GM12874 (cell line): Measurements from ENCODE around the gene GPSM1.

ENCODE experiments used
- TF ChIP-seq, protein P1 (sequence below): IDR thresholded peaks from 2 replicates; pipeline ENCODE4 v1.5.1; 2011; ENCODE audit warnings: low read depth, mild to moderate bottlenecking, control low read depth, low read length, moderate library complexity; ENCODE audit not compliant: insufficient read depth

Gene GPSM1

DNA sequence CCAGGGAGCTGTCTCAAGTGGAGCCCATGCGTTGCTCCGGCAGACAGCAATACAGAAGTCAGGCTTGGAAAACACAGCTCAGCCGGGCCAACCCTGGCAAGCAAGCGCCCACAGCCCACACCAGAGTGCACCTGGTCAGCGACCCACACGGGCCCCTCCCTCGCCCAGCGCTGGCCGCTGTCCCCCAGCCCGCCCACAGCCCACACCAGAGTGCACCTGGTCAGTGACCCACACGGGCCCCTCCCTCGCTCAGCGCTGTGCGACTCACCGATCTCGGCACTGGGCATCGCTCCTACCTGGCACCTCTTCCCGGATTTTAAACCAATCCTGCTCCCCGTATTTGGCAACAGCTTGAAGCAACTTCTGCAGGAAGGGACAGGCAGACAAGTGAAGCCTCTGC, 59.9 kb downstream of the GPSM1 start:
- TF ChIP-seq, protein P1, sequence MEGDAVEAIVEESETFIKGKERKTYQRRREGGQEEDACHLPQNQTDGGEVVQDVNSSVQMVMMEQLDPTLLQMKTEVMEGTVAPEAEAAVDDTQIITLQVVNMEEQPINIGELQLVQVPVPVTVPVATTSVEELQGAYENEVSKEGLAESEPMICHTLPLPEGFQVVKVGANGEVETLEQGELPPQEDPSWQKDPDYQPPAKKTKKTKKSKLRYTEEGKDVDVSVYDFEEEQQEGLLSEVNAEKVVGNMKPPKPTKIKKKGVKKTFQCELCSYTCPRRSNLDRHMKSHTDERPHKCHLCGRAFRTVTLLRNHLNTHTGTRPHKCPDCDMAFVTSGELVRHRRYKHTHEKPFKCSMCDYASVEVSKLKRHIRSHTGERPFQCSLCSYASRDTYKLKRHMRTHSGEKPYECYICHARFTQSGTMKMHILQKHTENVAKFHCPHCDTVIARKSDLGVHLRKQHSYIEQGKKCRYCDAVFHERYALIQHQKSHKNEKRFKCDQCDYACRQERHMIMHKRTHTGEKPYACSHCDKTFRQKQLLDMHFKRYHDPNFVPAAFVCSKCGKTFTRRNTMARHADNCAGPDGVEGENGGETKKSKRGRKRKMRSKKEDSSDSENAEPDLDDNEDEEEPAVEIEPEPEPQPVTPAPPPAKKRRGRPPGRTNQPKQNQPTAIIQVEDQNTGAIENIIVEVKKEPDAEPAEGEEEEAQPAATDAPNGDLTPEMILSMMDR, result no peak

DNA sequence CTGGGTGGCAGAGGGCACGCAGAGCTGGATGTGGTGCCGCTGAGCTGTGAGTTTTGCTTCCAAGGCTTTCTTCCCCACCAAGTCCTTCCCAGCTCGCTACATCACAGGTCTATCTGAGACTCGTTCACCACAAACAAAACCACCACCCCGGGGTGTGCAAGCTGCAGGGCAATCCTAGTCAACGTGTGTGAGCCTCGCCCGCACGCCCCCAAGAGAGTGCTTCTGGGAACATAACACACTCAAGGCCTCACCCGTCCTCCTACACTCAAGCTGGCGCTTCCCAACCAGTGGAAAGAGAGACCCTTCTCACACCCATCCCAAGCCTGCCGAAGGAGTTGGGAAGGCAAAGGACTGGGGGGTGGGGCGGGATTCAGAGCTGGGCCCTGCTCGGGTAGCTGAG, 62.1 kb downstream of the GPSM1 start:
- TF ChIP-seq, protein P1, result no peak

DNA sequence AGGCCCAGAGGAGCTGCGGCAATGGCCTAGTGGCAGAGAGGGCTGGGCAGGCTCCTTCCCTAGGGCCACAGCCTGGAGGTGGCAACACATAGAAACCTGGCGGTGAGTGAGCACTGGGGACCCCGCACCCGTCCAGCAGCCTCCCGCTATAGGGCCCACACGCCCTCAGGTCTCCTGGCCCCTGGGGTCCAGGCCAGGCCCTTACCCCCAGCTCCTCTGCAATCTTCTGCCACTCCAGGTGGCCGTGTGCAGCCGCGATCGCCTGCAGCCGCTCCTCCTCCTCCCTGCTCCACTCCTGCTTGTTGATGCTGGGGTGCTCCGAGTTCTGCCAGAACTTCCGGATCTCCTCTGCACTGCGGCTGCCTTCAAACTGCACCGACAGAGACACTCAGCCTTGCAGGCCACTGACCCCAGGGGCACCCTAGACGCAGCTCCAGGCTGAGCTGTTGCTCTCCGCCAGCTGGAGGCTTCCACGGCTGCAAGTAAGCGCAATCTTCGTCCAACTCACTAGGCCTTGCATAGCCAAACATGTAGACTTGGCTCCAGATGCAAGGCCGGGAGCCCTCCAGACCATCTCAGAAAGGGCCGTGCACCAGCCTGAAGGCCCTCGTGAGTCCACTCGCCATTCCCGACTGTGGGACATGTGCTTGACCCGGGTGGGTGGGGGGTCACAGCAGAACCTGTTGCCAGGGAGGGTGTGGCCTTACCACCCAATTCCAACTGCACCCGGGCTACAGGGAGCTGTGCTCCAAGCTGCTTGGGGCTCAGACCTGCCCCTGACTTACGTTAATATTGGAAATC, 64.6 kb downstream of the GPSM1 start:
- TF ChIP-seq, protein P1, result no peak

DNA sequence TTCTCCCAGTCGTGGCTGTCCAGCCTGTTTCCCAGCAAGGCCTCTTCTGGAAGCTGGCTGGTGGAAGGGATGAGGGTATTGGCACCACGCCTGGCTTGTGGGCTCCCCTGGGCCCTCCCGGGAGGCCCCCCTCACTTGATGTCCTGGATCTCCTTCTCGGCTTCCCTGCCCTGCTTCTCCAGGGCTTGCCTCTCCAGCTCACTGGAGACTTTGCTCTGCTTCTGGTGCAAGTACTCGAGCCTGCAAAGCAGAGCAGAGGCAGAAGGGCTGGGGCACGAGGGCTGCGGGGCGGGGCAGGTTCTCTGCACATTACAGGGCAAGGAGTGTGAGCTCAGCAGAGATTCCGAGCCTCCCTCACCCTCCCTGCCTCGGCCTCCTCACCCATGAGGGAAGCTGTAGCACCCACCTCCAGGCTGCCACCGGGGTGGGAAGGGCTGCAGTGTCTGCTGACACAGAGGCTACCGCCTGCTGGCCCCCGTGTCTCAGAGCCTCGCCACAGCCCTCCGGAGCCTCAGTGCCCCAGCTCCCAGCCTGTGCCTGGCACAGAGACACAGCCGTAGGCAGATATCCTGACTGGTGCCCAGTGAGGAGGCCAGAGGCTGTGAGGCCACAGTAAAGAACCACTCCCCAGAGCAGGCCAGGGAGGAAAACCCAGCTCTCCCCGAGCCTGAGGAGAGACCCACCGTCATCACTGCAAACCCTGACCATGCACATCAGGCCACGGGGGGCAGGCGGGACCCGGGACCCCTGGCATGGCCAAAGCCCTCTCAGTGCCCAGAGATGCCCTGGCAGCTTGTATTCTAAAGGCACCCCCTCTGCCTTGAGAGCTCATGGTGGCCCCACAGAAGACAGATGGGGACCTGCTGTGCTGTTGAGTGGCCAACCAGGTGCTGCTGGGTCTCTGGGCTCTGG, 65.5 kb downstream of the GPSM1 start:
- TF ChIP-seq, protein P1, result no peak

DNA sequence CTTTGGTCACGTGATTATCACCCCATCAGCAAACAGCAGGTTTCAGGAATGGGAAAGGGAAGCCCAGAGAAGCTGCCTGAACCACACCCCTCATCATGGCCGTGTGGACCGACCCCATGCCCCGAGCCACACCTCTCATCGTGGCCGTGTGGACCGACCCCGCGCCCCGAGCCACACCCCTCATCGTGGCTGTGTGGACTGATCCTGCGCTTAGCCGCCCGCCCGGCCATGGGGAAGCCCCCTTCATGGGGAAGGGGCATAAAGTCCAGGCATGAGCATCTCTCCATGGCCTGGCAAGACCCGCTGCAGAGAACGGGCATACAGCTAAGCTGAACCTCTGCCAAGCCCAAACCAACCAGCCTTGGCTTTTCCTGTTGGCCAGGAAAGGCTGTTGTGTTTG, 66.2 kb downstream of the GPSM1 start:
- TF ChIP-seq, protein P1, result no peak

DNA sequence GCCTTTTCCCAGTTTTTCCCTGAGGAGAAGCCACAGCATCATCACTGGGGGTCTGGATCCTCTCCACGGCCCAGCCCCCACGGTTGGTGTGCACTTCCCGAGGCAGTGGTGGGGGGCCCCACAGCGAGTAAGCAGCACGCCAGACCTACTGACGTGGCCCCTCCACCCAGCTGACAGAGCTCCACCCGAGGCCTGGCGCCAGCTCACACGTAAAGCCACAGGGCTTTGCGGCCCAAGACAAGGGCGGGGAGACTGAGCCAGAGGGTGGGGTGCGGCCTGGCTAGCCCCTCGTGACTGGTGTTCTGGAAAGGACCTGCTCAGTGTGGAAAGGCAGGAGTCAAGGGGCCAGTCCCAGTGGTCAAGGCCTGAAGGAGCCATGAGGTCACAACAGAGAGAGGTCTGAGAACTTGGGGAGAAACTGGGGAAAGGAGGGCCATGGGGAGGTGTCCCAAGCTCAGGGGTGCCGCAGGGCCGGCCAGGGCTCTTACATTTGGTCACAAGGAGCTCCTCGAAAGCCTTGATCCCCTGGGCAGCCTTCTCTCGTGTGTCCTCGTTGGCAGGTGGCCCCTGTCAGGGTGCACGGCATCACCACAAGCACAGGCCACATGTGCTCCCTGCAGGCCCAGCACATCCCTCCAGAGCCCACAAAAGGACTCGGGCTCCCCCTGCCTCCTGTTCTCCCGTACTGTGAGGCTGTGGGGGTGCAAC, 67.1 kb downstream of the GPSM1 start:
- TF ChIP-seq, protein P1, result no peak

DNA sequence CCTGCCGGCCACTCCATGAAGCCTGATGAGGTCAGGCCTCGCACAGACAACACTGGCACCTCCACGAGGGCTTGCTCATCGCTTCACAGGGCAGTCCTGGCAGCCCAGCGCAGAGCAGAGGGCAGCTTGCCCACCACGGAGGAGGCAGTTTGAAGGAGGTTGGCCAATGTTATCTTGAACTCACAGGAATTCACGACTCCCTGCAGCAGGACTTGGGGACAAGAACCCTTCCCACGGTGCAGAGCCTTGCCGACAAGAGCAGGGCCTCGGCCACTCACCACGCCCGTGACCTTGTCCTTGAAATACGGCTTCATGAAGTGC, 67.6 kb downstream of the GPSM1 start:
- TF ChIP-seq, protein P1, result no peak
